Stimulated activated CD8-positive, alpha-beta memory T cell treated with anti-CD3 and anti-CD28 coated beads, Interleukin-15, amount 100 ng/mL, for 4 hours (primary cell): Measurements from ENCODE around the gene CERS5.
A peak's percentile ranks its signal among the peaks of the same experiment; 100 is the strongest.
"Not testable (repeated sequence)": the region's sequence is repeated elsewhere in the genome, so short reads cannot be mapped to it uniquely, and the experiment has no call there.

ENCODE experiments used
- DNase-seq, 2 donors: peaks; one replicate each; pipeline ENCODE4 v3.0.0-alpha.2; 2020; ENCODE audit warnings: low read depth in 2 of 2

The CERS5 gene

DNA sequence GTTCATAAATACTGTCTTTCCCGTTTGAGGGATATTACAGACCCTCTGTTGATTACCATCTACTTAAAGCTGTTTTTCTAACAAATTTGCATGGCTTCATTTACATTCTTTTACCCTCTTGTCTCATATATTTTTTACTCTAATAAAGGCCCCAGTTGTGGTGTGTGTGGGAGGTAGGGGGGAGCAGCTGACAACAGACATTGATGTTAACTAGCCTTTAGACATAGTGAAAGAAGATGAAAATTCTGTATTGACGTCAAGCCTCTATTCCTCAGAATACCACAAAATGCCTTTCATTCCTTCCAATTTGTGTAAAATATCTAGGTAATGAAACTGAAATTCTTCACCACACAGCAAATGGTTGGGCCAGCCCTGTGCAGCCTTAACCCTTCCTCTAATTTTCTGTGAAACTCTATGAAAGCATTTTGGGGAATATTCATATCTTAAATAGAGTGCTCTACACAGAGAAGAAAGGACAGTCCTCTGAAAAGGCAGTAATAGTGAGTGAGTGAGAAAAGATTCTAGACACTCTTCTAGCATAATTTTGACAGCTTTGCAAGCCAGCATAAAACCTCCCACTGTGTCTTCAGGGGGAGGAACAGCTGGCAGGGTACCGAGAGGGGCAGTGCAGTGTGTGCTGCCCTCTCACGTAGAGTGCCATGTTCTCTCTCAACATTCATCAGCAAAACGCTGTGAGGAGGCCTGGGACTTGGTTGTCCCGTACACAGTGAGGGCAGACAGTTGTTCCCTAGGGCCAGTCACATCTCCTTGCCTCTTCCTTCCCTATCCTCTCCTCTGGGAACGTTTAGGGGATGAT is 20.1 kb upstream of the CERS5 start:
- DNase-seq = no peak

DNA sequence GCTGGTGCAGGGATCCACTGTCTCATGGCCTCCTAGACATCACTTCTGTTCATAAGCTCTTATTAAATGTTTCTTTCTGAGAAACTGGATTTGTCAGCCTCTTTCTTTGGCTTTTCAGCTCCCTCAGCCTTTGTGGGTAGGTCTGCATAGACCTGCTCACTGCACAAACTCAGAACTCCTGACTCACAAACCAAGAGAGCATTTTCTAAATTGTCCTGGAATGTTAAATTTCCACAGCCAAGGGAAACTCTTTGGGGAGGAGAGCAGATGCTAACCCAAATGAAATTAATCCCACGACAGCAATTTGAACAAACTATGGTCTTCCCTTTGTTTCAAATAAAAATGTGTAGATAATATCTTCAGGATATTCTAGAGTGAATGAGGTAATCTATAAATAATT is 19.5 kb upstream of the CERS5 start:
- DNase-seq = no peak

DNA sequence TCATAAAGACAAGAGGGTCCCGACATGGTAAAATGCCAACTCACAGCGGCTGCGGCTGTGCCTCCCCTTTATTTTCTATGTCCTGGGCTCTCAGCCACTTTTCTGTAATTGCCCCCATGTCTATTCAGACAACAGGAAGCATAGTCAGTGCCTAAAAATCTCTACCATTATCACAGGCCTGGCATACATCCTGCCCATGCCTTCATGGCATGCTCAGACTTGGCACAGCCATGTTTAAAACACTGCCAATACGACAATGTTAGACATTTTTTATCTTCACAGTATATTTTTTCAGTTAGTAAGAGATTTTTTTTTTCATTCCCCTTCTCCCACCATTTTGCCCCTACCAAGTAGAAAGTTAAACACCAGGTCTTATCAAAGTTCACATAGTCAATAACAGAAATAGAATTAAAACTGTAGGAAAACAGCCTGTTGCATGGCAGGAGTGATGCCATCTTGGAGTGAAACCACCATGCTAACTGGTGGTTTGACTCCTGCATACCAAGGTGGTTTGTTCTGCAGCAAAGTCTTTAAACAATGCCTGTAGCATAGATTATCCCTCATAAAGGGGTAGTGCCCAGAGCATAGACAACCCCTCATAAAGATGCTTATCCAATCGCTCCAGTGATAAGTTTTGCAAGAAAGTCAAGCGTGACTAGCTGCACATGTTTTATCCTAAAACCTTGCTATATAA is 18.9 kb upstream of the CERS5 start:
- no peak for DNase-seq

DNA sequence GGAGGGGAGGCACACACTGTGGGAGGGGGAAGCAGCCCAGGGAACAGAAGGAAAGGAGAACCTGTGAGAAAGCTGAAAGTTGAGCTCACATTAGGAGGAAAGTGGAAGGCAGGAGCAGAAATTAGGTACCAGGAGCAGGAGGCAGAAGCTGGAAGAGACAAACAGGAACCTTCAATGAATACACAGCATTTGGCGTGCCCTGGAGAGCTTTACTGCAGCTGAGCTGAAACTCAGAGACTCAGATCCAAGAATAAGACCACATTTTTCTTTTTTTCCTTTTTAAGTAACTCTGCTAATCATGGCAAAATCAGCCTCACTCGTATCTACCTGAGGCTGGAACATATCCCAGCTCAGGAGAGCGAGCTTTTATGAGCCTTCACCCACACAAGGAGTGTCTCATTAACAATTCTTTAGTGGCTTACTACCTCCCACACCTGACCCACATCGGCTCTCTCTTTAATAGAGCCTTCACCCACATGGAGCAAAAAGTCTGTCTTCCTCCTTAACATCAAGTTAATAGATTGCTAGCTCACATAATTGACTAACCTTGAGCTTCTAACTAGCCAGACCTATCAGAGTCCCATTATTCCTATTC is 18.2 kb upstream of the CERS5 start:
- DNase-seq = no peak

DNA sequence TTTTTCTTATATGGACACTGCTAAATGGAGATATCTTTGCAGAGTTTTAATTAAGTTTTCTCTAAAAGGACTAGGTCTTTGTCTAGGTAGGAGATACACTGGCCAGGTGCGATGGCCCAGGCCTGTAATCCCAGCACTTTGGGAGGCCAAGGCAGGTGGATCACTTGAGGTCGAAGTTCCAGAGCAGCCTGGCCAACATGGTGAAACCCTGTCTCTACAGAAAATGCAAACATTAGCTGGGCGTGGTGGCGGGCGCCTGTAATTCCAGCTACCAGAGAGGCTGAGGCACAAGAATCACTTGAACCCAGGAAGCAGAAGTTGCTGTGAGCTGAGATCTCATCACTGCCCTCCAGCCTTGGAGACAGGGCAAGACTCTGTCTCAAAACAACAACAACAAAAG is 17.1 kb upstream of the CERS5 start:
- no peak for DNase-seq

DNA sequence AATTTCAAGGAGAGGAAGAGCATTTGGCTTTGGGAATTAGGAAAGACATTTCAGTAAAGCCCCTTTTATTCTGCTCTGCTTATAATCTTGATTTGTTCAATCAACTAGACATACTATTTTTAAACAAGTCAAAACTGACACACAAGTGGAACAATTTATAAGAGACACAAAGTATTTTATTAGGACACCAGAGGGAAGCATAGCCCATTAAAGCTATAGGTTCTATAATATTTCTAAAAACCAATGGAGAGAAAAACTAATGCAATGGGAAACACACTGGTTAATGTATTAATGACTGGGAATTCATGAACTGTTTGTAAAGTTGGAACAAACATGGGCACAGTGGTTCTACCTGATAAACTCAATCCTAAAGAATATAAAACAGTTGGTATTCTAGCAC is 15.3 kb upstream of the CERS5 start:
- no peak for DNase-seq

DNA sequence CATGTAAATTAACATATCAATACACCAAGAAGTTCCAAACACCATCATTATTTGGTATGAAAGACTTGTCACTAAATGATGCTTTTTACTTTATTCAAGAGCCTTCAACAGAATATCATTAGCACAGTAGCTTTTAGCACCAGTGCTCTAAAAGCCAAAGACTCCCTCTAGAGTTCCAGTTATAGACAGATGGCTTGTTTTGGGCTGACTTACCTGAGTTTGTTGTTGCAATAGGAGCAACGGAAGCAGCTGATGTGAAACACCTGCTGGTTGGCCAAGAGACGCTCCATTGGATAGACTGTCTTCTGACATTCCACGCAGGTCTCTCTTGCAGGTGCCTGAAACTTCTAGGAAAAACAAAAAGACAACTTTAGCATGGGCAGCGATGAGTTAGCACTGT is 14.5 kb upstream of the CERS5 start:
- DNase-seq = no peak

DNA sequence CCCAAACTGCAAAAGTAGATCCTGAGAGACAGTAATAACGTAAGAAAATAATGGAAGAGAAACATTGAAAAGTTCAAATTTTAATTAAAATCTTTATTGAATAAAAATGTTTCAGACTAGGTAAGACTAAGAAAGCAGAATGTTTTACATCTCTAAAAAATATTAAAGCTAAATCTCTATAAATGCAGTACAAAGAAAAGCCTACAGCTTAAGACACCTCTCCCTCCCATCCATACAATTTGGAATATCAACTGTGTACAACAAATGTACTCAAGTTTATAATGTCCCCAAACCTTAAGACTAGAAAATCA is 8.5 kb upstream of the CERS5 start:
- no peak for DNase-seq

DNA sequence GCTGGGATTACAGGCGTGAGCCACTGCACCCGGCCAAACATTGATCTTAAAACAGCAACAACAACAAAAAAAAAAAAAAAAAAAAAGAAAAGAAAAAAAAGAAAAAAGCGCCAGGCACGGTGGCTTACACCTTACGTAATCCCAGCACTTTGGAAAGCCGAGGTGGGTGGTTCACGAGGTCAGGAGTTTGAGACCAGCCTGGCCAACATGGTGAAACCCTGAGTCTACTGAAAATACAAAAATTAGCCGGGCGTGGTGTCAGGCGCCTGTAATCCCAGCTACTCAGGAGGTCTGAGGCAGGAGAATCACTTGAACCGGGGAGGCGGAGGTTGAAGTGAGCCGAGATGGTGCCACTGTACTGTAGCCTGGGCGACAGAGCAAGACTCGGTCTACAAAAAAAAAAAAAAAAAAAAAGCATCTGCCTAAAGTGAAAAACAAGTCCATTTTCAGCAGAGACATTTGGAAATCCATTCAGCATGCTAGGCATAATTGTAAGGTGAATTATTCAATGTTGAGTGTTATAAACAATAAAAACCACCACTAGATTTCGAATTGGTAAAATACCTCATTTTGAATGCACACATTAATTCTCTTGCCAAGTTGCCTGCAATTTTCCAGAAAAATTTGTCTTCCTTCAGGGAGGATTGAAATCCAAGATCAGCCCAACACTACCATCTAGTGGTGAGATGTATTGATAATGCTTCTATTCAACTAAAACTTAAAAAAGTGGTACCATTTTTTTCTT is 8.0 kb upstream of the CERS5 start:
- DNase-seq = no peak

DNA sequence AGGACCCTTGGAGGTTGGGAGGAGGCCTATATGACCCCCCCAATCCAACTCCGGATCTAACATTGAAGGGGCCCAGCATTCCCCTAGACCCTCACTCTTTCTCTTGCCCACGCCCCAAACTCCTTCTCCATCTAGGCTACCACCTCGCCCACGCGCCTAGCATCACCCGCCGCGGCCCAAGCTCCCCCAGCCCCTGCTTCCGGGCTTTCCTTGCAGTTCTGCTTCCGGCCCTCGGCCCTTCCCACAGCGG is 445 bp downstream of the CERS5 start:
- DNase-seq = peak in 1 of 2 donors; percentile 21

DNA sequence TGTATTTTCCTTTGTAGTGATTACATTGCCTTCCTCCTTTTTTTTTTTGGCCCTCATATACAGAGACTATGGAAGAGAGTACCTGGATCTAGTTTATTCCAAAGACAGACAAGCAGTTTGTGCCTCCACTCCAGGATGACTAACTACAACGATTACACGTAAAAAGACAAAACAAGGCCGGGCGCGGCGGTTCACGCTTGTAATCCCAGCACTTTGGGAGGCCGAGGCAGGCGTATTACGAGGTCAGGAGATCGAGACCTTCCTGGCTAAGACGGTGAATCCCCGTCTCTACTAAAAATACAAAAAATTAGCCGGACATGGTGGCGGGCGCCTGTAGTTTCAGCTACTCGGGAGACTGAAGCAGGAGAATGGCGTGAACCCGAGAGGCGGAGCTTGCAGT is 2.2 kb downstream of the CERS5 start:
- DNase-seq = no peak

DNA sequence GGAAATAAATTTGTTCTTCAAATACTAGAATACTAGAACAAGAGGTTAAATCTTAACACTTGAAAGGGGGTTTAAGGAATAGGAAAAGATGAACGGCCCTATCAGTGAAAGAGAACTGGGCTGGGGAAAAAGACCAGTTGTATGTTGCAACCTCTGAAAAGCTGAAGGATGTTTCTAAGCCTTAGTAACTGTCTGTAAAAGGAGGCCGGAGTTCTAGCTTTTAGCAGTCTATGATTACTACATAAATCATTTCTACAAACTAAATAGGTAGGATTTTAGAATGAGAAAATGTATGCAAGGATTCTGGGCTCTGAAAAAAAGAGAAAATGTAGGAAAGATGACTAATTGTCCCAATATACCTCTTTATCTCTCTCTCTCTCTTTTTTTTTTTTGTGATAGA is 4.9 kb downstream of the CERS5 start:
- DNase-seq = no peak

DNA sequence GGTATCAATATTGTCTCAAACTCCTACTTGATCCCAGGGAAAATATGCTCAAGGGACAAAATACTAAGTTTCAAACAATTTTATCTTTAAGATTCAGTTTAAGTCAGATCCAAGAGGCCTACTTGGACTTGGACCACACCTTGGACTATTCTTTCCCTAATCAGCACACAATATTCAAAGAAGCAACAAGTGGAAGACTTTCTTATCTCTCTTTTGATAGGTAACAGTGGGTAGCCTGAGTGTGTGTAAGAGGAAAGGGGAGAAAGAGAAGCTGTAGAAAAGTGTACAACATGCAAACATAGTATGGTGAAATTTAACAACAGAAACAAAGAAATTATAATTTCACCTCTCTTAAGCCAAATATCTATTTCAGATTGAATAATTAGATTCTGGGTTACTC is 6.5 kb downstream of the CERS5 start:
- DNase-seq = no peak

DNA sequence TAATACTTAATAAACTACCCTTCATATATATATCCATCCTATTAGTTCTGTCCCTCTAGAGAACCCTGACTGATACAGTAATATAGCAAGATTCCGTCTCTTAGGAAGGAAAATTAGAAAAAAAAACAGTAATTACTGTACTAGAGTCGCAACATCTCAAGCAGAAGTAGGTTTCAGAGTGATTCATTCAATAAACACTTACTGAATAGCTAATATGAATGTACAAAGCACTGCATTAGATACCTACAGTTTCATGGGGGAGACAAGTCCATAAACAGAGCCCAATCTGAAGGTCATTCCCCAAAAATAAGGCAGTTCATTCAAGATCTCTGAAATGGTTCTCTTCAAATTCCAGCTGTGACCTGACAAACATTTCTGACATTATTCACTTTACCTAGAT is 9.9 kb downstream of the CERS5 start:
- DNase-seq = no peak

DNA sequence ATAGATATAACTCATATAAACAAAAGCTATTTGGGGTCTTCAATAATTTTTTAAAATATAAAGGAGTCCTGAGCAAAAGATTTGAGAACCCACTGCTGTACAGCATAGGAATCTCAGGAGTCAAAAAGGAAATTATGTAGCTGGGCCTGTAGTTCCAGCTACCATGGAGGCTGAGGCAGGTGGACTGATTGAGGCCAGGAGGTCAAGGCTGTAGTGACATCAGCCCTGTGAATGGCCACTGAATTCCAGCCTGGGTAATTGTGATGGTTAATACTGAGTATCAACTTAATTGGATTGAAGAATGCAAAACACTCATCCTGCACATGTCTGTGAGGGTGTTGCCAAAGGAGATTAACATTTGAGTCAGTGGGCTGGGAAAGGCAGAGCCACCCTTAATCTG is 10.5 kb downstream of the CERS5 start:
- no peak for DNase-seq

DNA sequence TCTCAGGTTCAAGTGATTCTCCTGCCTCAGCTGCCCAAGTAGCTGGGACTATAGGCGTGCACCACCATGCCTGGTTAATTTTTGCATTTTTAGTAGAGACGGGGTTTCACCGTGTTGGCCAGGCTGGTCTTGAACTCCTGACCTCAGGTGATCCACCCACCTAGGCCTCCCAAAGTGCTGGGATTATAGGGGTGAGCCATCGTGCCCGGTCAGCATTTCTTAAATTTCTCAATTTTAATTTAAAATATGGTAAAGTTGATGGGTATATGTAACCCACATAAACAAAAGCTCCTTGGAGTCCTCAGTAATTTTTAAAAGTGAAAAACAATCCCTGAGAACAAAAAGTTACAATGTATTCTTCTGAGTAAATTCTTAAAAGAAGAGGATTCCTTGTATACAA is 12.2 kb downstream of the CERS5 start:
- not testable (repeated sequence) for DNase-seq

DNA sequence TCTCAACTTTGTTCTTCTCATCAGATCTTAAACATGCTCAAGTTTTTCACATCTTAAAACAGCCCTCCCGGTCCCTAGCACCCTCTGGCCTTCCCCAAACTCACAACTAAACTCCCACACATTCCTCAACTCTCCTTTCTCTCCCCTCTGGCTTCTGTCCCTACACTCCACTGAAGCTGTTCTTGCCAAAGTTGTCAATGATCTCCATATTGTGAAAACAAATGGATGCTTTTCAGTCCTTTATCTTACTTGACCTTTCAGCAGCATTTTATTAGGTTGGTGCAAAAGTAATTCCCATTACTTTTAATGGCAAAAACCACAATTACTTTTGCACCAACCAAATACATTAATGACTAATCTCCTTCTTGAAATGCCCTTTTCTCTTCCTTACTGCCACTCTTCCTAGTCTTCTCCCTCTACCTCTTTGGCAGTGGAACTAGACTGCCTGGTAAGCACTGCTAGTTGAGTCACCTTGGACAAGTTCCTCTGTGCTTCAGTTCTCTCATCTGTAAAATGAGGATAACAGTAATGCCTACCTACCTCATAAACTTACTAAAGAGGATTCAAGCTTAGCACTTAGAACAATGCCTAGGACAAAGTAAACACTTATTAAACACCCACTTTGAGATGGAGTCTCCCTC is 16.0 kb downstream of the CERS5 start:
- DNase-seq = no peak

DNA sequence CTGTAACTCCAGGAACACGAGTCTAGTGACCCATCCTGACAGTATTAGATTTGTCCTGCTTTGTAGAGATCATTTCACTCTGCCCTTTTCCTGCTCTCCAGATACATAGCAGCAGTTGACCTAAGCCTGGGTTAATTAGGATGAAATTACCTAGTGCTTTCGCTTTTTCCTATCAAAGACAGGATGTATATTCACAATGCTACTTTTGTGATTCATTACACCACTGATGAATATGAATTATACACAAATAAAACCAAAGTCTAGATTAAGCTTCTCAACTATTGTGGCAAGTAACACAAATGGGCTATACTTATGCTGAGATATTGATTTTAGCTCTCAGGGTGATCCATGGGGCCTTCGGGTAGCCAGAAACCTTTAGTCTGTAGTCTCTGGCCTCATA is 17.9 kb downstream of the CERS5 start:
- no peak for DNase-seq

DNA sequence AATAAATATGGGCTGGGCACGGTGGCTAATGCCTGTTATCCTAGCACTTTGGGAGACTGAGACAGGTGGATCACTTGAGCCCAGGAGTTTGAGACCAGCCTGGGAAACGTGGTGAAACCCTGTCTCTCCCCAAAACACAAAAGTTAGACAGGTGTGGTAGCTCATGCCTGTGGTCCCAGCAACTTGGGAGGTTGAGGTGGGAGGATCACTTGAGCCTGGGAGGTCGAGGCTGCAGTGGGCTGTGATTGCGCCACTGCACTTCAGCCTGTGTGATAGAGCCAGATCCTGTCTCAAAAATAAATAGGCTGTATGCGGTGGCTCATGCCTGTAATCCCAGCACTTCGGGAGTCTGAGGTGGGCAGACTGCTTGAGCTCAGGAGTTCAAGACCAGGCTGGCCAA is 19.2 kb downstream of the CERS5 start:
- not testable (repeated sequence) for DNase-seq

DNA sequence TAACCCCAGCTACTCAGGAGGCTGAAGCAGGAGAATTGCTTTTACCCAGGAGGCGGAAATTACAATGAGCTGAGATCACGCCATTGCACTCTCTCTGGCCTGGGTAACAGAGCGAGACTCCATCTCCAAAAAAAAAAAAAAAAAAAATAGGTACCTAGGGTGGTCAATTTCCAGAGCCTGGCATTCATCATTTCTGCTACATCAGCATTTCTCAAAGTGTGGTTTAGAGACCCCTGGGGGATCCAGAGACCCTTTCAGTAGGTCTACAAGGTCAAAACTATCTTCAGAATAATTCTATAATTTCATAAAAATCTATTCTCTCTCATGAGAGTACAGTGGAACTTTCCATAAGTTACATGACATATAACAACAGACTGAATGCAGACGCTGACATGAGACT is 19.9 kb downstream of the CERS5 start:
- DNase-seq = no peak

DNA sequence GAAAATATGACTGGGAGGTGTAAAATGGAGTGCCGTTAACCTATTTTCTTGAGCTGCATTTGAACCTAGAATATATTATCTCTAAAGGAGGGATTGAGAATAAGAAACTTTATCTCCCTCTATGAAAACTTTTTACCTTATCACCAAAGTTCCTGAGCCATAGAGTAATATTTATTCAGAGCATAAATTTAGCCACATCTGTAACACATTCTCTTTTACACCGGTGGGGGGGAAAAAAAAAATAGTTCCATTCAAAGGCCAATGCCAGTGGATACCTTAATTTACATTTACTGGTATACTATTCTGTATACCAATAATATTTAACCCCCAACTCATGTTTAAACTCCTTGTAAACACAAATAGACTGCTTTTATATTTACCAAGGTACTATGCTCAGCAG is 21.7 kb downstream of the CERS5 start:
- DNase-seq = no peak

DNA sequence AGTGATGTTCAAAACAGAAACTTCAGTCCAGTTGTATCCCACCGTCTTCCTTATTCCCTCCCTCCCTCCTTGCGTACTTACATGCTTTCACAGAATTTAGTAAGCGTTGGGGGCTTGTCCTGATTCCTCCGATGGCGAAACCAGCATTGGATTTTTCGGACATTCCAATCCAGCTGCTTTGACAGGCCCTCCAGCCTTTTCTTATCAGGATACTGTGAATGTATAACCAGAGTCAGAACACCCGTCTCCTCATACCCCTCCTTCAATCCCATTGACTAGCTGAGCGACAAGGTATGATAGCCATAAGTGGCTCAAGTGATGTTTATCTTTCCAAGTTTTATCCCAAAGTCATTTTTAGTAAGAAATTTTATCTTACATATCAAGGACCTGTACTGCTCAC is 24.2 kb downstream of the CERS5 start:
- no peak for DNase-seq
